Neural cell (in vitro differentiated cells): ENCODE results near the gene RNF44.

Experiments
- CTCF ChIP-seq: fragments of 450-650 bp; IDR thresholded peaks from 2 replicates; pipeline ENCODE4 v1.5.1; 2014; ENCODE audit warnings: antibody characterized with exemption, mild to moderate bottlenecking, moderate library complexity; ENCODE audit not compliant: poor library complexity, severe bottlenecking
- EZH2 ChIP-seq: fragments of 200-600, 300-800 bp; shearing (Covaris generic), sonication (generic); IDR thresholded peaks from 2 replicates; pipeline ENCODE4 v1.6.1; 2014; ENCODE audit warnings: antibody characterized with exemption, low read length, borderline replicate concordance, mild to moderate bottlenecking; ENCODE audit not compliant: insufficient read depth, poor library complexity, severe bottlenecking
- POLR2AphosphoS5 ChIP-seq: IDR thresholded peaks from 2 replicates; pipeline ENCODE4 v1.6.1; 2012
- RAD21 ChIP-seq: fragments of 450-650 bp; conservative IDR thresholded peaks from 2 replicates; pipeline ENCODE4 v1.6.1; 2014; ENCODE audit warnings: antibody characterized with exemption, mild to moderate bottlenecking, moderate library complexity
- SMC3 ChIP-seq: fragments of 450-650 bp; conservative IDR thresholded peaks from 2 replicates; pipeline ENCODE4 v1.6.1; 2014; ENCODE audit warnings: antibody characterized with exemption, mild to moderate bottlenecking, moderate library complexity; ENCODE audit not compliant: poor library complexity
- TAF1 ChIP-seq: IDR thresholded peaks from 2 replicates; pipeline ENCODE4 v1.6.1; 2012; ENCODE audit warnings: low read depth

- TF ChIP-seq CTCF (no peak), TAF1 (no peak), POLR2AphosphoS5 (no peak), EZH2 (no peak), SMC3 (no peak), RAD21 (no peak)
Observed at GRCh38 chr5:176561259-176561658, 24.1 kb upstream of the RNF44 start.
